Body of pancreas (tissue), 4 donors: ENCODE measurements around the gene NDFIP1.

ENCODE experiments used
- POLR2A ChIP-seq, 3 donors: fragments of 450-650 bp; IDR thresholded peaks; one replicate each; pipeline ENCODE4 v1.6.1; 2016; ENCODE audit warnings: antibody characterized with exemption in 3 of 3, mild to moderate bottlenecking in 2 of 3
- TF ChIP-seq, protein P1 (sequence below), 7 experiments: fragments of 450-650 bp in 4 of 7; fragments of 200-600 bp in 3 of 7; sonication (generic) in 3 of 7; IDR thresholded peaks; one replicate each; pipeline ENCODE4 v1.5.1; 2016 to 2019; ENCODE audit warnings: antibody characterized with exemption in 7 of 7

DNA sequence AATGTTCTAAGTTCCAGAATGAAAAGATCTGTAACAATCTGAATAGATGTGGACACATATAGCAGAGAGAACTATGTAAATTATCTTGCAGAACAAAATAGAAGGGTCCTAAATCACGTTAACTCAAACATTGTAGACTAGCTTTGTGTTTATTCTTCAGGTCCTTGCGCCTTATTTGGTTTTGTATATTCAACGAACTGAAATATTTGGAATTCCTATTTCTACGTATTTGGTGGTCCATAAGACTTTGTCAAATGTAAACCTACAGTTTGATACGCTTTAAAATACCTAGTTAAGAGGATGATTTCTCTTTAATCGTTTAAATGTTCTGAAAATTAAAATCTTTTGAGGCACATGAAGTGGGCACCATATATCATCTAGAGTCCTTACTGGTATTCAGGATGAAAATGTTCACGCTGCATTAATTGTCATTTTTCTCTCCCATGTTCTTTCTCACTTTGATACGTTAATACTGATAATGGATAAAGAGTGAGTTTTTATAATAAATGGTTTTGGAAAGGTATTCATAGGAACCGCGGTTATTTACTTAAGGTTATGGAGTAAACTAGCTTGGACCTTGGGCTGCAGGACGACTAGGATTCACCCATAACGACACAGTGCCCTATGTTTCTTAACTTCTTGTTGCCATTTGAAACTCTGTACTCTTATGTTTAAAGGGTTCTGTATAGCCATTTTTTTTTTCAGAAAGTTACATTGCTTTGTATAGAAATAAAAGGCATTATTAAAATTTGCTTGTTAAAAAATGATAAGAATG, 45.3 kb downstream of the NDFIP1 start:
- TF ChIP-seq, protein P1, sequence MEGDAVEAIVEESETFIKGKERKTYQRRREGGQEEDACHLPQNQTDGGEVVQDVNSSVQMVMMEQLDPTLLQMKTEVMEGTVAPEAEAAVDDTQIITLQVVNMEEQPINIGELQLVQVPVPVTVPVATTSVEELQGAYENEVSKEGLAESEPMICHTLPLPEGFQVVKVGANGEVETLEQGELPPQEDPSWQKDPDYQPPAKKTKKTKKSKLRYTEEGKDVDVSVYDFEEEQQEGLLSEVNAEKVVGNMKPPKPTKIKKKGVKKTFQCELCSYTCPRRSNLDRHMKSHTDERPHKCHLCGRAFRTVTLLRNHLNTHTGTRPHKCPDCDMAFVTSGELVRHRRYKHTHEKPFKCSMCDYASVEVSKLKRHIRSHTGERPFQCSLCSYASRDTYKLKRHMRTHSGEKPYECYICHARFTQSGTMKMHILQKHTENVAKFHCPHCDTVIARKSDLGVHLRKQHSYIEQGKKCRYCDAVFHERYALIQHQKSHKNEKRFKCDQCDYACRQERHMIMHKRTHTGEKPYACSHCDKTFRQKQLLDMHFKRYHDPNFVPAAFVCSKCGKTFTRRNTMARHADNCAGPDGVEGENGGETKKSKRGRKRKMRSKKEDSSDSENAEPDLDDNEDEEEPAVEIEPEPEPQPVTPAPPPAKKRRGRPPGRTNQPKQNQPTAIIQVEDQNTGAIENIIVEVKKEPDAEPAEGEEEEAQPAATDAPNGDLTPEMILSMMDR (IDR thresholded peaks at IDR 0.05): no peak
- no peak for TF ChIP-seq POLR2A (IDR thresholded peaks at IDR 0.05)
